ENCODE measurements around the gene DSCAM.

DSCAM gene

GRCh38 chr21:40704141-40704540 lies 142.8 kb downstream of the DSCAM start:
- DNase-seq, result no peak

DNA sequence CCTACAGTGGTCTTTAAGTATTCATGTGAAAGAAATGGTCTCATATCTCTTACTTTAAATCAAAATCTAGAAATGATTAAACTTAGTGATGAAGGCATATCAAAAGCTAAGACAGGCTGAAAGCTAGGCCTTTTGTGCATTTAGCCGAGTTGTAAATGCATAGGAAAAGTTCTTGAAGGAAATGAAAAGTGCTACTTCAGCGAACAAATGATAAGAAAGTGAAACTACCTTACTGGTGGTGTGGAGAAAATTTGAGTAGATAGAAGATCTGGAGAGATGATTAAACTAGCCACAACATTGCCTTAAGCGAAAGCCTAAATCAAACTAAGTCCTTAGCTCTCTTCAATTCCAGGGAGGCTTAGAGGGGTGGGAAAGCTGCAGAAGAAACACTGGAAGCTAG lies 147.6 kb downstream of the DSCAM start:
- DNase-seq, result no peak

- DNase-seq, result peak; percentile 15
These were observed 150.7 kb downstream of the DSCAM start for GRCh38 chr21:40696246-40696645.

DNA sequence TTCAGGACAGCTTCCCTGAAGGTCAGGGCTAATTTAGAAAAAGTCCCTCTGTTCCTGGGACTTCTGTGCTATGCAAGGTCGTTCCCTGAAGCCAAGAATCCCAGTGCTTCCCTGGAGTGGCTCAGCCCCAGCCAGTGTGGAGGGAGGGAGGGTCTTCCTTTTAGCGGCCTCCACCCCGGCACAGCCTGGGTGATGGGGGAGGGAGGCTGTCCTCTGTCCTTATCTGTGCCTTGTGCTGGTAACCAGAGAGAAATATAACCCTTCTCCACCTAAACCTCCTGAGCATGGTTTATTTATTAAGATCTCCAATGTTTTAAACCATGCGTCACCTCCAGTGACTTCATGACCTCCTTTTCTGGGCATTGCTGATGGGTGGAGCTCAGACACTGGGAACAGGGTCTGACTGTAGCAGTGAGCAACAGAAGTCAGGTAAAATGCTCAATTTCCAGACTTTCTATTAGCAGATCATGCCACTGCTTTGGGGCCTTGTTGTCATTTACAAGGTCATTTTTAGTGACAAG lies 157.1 kb downstream of the DSCAM start:
- DNase-seq, result no peak

- DNase-seq, result no peak
These were observed 157.7 kb downstream of the DSCAM start for GRCh38 chr21:40689217-40689616.

GRCh38 chr21:40688106-40688864 lies 158.7 kb downstream of the DSCAM start:
- DNase-seq, result no peak

- no peak for DNase-seq
These were observed 159.3 kb downstream of the DSCAM start for GRCh38 chr21:40687625-40688024.

DNA sequence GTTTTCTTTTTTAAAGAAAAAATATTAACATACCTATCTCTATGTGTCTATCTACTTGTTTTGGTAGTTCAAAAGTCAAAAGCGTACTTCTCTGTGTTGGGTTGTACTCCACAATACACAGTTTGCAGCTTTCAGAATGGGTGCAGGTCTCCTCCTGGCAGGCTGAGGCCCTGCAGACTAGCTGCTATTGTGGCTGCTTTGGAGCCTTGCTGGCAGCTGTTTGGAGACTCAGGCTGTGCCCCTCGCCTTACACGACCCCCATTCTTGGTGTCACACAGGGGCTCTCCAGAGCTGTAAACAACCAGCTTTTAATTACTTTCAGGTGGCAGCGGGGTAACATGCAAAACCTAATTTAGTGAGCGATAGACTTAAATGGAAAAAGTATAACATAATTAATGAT lies 160.4 kb downstream of the DSCAM start:
- no peak for DNase-seq

- no peak for DNase-seq
These were observed 161.8 kb downstream of the DSCAM start for GRCh38 chr21:40685141-40685540.

DNA sequence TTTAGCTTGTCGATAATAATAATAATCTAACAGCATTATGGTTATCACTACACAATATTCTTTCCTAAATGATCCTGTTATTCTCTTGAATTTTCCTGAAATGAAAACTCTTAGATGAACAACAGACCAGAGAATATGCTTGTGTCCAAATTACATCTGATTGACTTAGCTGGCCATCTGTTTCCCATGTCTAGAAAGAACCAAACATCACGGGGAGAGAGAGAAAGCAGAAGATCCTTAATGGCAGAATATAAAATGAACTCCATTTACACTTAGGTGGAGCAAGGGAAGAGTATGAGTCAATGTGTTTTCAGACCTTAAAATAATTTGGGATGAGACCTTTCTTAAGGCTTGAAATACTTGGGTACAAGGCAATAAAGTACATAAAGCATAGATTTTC lies 162.2 kb downstream of the DSCAM start:
- no peak for DNase-seq

DNA sequence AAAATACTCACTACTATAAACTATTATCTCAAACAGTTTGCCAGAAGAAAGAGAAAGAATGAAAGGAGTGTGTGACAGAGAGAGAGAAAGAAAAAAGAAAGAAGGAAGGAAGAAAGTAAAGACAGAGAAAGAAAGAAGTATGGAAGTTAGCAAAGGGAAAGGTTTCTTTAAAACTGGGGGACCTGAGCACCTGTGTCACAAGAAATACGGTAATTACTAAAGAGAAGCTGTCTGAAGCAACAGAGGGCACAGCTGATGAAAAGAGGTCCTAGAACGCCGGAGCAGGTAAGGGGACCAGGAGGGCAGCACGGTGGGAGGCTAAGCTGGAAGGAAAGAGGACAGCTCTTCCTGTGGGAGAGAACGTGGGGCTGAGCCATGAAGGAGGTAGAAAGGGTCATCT lies 163.6 kb downstream of the DSCAM start:
- DNase-seq, result no peak

- no peak for DNase-seq
These were observed 165.6 kb downstream of the DSCAM start for GRCh38 chr21:40681164-40681859.

GRCh38 chr21:40680311-40680710 lies 166.6 kb downstream of the DSCAM start:
- peak; percentile 34 for DNase-seq

DNA sequence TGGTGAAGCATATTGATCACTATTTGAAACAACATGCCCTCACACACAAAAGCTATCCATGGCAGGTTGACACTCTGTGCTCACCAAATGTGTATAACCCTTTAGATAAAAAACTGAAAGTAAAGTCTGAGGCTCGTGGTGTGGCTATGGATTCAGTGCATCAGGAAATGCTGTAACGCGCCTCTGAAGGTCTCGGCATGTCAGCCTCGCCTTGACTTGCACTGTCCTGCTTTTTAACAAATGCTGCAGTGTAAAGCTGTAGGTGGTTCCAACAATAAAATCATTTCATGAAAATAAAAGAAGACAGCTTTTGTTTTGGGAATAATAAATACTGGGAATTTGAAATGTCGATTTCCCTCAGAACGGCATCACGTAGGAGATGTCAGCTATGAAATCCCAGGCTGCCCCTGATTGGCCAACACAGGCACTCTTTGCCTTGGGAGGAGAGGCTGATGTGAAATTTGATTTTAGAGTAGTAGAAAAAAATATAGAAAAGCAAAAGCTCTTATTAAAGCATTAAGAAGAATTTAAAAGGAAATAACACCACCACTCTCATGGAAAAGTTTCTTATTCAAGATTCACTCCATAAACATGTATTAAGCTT lies 168.2 kb downstream of the DSCAM start:
- no peak for DNase-seq

- no peak for DNase-seq
These were observed 171.9 kb downstream of the DSCAM start for GRCh38 chr21:40675017-40675416.

GRCh38 chr21:40672602-40673001 lies 174.4 kb downstream of the DSCAM start:
- DNase-seq, result no peak

DNA sequence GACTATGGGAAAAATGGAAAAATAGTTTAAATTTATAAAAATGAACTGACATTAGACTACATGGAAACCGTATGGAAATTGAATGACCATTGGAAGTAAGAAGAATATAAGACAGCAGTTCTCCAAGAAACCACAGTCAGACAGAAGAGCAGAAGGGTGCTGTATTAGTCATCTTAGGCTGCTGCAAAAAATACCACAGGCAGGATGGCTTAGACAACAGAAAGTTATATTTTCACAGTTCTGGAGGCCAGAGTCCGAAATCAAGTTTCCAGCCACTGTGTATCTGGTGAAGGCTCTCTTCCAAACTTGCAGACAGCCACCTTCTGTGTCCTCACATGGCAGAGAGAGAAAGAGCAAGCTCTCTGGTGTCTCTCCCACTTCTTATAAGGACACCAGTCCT lies 175.2 kb downstream of the DSCAM start:
- no peak for DNase-seq

- no peak for DNase-seq
These were observed 178.2 kb downstream of the DSCAM start for GRCh38 chr21:40668555-40669275.

GRCh38 chr21:40667967-40668366 lies 179.0 kb downstream of the DSCAM start:
- DNase-seq, result no peak

GRCh38 chr21:40662889-40663288 lies 184.1 kb downstream of the DSCAM start:
- DNase-seq, result no peak

GRCh38 chr21:40660461-40660860 lies 186.5 kb downstream of the DSCAM start:
- DNase-seq, result no peak

- peak; percentile 16 for DNase-seq
These were observed 188.6 kb downstream of the DSCAM start for GRCh38 chr21:40658311-40658710.

GRCh38 chr21:40652436-40652835 lies 194.5 kb downstream of the DSCAM start:
- DNase-seq, result no peak

Measured in NCI-H510A treated with DMSO at 0.1 percent for 48 hours (cell line).